ENCODE measurements around the gene NEB.

The NEB gene

DNA sequence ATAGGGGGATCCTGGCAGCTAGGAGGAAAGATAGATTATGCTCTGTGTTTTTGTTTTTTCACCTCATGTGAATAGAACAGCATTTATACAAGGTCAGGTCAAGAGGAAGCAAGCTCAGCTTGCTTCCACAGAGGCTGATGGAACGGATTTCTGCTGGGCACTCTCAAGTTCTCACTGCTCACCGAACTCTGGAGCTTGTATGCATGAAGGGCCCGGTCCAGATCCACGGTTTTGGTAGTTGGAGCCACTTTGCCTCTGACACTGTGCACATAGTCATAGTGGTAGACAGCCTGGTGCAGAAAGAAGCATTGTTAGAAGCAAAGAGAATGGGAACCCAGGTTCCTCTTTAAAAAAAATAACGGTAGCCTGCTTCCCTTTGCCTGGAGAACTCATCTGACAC lies 182.7 kb downstream of the NEB start:
- TF ChIP-seq, protein P1, sequence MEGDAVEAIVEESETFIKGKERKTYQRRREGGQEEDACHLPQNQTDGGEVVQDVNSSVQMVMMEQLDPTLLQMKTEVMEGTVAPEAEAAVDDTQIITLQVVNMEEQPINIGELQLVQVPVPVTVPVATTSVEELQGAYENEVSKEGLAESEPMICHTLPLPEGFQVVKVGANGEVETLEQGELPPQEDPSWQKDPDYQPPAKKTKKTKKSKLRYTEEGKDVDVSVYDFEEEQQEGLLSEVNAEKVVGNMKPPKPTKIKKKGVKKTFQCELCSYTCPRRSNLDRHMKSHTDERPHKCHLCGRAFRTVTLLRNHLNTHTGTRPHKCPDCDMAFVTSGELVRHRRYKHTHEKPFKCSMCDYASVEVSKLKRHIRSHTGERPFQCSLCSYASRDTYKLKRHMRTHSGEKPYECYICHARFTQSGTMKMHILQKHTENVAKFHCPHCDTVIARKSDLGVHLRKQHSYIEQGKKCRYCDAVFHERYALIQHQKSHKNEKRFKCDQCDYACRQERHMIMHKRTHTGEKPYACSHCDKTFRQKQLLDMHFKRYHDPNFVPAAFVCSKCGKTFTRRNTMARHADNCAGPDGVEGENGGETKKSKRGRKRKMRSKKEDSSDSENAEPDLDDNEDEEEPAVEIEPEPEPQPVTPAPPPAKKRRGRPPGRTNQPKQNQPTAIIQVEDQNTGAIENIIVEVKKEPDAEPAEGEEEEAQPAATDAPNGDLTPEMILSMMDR (IDR thresholded peaks at IDR 0.05; ENCODE audit: unreplicated experiment in 3 of 3), result no peak
- Mint-ChIP-seq H3K4me1 (no peaks in the 10 kb centered on the region), H3K36me3 (ENCODE audit: low read depth) (peaks cover 8% of the 10 kb centered on the region), H3K27ac (no peak overlapping the region), H3K9me3 (no peaks in the 10 kb centered on the region), H3K27me3 (ENCODE audit: low read depth) (no peaks in the 10 kb centered on the region), H3K4me3 (no peak overlapping the region)

DNA sequence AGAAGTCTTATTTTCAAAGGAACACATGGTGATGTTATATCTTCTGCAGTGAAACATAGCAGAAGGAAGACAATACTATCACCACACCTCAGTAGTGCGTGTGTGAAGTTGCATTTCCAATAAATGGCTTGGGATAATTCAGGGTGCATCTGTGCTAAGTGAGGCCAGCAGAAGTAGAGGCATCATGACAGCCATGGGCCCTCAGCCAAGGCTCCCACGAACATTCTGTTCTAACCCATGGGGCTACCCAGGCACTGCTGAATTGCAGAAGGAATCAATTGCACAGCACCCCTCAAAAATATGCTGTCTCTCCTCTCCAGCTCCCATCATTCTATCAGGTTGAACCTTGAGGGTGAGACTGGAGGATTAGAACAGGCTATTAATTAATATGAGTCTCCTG lies 185.1 kb downstream of the NEB start:
- H3K27ac Mint-ChIP-seq, result no peak overlapping the region
- TF ChIP-seq, protein P1 (IDR thresholded peaks at IDR 0.05; ENCODE audit: unreplicated experiment in 3 of 3), result no peak
- H3K27me3 Mint-ChIP-seq (ENCODE audit: low read depth), result no peaks in the 10 kb centered on the region
- H3K4me1 Mint-ChIP-seq, result no peaks in the 10 kb centered on the region
- no peak overlapping the region for H3K4me3 Mint-ChIP-seq
- no peaks in the 10 kb centered on the region for H3K9me3 Mint-ChIP-seq
- peaks cover 8% of the 10 kb centered on the region for H3K36me3 Mint-ChIP-seq (ENCODE audit: low read depth)

DNA sequence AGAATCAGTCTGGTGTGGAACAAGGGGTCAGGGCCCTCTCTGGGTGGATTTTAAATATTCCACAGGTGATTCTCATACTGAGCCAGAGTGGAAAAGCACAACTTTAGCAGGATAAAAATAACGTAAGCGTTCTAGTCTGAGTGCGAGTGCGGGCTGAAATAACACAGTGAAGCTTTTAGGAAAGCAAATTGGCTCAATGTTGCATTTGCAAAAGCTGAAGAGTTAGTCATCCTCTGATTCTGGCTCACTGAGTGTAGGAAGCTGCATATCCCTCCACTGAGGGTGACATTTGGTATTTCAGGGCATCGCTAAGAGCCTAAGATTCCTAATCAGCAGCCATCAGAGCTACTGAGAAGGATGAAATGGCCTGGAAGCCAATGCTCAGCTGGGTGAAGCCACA lies 189.8 kb downstream of the NEB start:
- TF ChIP-seq, protein P1 (IDR thresholded peaks at IDR 0.05; ENCODE audit: unreplicated experiment in 3 of 3), result no peak
- Mint-ChIP-seq H3K9me3 (no peaks in the 10 kb centered on the region), H3K4me3 (no peak overlapping the region), H3K4me1 (no peaks in the 10 kb centered on the region), H3K36me3 (ENCODE audit: low read depth) (peaks cover 1% of the 10 kb centered on the region), H3K27me3 (ENCODE audit: low read depth) (no peaks in the 10 kb centered on the region), H3K27ac (no peak overlapping the region)

DNA sequence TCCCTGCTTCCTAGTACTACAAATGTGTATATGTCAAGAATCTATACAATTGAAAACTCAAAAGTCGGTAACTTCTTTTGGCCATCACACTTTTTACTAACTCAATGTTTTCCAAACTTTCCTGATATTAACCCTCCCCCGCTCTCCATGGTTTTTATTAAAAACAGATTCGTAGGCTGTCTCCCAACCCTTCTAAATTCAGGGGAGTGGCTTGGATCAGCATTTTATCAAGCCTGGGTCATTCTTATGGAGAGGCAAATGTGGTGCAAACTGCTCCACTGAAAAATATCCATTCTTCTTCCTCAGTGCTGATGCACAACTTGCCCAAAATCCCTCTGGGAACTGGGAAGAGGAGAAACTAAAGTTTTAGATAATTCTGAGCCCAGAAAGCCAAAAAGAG lies 190.4 kb downstream of the NEB start:
- H3K4me1 Mint-ChIP-seq, result no peaks in the 10 kb centered on the region
- H3K27me3 Mint-ChIP-seq (ENCODE audit: low read depth), result no peaks in the 10 kb centered on the region
- no peak overlapping the region for H3K4me3 Mint-ChIP-seq
- no peak overlapping the region for H3K27ac Mint-ChIP-seq
- TF ChIP-seq, protein P1 (IDR thresholded peaks at IDR 0.05; ENCODE audit: unreplicated experiment in 3 of 3), result no peak
- H3K36me3 Mint-ChIP-seq (ENCODE audit: low read depth), result no peaks in the 10 kb centered on the region
- no peaks in the 10 kb centered on the region for H3K9me3 Mint-ChIP-seq

DNA sequence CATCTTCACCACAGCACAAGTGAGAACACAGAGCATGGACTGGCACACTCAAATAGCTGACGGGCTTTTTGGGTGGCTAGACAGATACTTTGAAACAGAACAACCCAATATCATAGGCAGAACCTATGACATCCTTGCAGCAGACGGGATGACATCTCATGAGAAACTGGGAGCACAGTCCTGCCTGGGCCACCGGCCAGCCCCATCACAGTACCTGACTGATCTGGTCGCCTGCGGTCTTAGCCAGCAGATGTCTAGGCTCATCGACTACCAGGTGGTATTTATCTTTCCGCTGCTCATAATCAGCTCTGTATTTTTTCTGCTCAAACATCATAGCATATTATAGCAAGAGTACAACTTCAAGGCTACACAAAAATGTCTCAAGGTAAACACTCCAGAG lies 200.3 kb downstream of the NEB start:
- Mint-ChIP-seq H3K36me3 (ENCODE audit: low read depth) (peaks cover 6% of the 10 kb centered on the region), H3K4me1 (no peaks in the 10 kb centered on the region), H3K27me3 (ENCODE audit: low read depth) (no peaks in the 10 kb centered on the region), H3K4me3 (no peak overlapping the region), H3K27ac (no peak overlapping the region), H3K9me3 (no peaks in the 10 kb centered on the region)
- TF ChIP-seq, protein P1 (IDR thresholded peaks at IDR 0.05; ENCODE audit: unreplicated experiment in 3 of 3), result no peak

DNA sequence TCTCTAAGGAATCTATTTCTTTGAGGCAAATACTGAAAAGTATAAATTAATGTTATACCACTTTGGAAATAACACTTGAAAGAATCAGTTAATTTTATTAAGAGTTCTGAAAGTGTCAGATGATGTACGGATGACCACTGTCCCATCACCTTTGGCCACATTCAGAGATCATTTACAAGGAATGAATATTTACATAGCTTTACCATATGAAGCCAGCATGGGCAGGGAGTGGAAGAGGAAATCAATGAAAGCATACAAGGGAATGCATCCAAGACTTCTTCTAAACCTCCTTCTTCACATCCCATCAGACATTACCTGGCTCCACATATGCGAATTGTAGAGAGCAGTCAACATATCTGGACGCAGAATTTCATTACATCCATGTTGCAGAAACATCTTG lies 201.1 kb downstream of the NEB start:
- Mint-ChIP-seq H3K9me3 (no peaks in the 10 kb centered on the region), H3K36me3 (ENCODE audit: low read depth) (peaks cover 6% of the 10 kb centered on the region), H3K4me1 (no peaks in the 10 kb centered on the region), H3K4me3 (no peak overlapping the region), H3K27me3 (ENCODE audit: low read depth) (no peaks in the 10 kb centered on the region), H3K27ac (no peak overlapping the region)
- TF ChIP-seq, protein P1 (IDR thresholded peaks at IDR 0.05; ENCODE audit: unreplicated experiment in 3 of 3), result no peak

All from nephron (organoid).